Activated CD8-positive, alpha-beta memory T cell treated with anti-CD3 and anti-CD28 coated beads, Interleukin-2, amount 50 U/mL, for 4 hours (primary cell): ENCODE measurements around the gene ATP6V0D1.
A peak's percentile ranks its signal among the peaks of the same experiment; 100 is the strongest.

Source experiments
- DNase-seq: peaks from one replicate; pipeline ENCODE4 v3.0.0-alpha.2; 2020

The ATP6V0D1 gene

DNA sequence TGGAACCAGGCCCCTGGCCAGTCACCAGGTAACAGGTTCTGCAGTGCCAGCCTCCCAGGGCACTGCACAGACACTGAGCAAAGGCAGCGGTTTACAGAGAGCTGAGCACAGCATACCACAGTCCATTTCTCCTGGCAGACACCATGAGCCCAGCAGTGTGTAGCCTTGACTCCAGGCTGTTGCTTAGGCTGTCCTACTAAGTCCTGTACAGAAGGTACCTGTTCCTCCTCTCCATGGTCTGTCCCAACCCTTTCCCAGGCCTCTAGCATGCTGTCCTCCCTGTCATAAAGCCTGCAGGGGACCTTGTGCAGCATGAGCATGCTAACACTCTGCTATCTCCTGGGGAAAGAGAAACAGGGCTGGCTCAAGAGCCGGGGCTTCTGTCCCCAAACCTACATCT lies 20.0 kb downstream of the ATP6V0D1 start:
- DNase-seq = no peak

DNA sequence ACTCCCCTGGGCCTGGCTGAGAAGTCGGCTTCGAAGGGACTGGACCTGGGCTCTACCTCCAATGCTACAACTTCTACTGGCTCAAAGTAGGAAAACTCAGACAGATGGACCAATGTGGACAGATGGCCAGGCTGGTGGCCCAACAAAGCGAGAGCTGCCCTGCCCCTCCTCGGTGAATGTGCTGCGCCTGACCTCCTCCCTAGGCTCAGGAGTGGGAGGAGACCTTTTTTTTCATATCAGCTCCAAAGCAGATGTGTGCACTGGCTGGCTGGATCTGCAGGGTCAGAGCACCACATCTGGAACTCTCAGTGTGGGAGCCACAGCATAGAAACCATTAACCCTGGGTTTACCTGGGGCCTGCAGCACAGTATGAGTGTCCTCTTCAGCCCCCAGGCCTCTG lies 20.8 kb downstream of the ATP6V0D1 start:
- no peak for DNase-seq

DNA sequence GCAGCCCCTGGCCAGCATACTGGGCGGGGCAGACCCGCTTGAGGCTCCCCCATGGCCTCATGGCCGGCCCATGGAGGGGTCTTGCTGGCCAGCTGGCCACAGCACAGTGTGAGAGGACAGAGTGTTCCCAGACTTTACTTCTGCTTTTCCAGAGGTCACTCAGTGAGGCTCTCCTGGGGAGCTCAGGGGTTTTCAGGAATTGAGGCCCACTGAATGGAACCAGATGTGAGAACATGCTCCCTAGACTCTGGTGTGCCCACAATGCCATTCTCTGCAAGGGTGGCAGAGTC lies 21.2 kb downstream of the ATP6V0D1 start:
- DNase-seq = no peak

DNA sequence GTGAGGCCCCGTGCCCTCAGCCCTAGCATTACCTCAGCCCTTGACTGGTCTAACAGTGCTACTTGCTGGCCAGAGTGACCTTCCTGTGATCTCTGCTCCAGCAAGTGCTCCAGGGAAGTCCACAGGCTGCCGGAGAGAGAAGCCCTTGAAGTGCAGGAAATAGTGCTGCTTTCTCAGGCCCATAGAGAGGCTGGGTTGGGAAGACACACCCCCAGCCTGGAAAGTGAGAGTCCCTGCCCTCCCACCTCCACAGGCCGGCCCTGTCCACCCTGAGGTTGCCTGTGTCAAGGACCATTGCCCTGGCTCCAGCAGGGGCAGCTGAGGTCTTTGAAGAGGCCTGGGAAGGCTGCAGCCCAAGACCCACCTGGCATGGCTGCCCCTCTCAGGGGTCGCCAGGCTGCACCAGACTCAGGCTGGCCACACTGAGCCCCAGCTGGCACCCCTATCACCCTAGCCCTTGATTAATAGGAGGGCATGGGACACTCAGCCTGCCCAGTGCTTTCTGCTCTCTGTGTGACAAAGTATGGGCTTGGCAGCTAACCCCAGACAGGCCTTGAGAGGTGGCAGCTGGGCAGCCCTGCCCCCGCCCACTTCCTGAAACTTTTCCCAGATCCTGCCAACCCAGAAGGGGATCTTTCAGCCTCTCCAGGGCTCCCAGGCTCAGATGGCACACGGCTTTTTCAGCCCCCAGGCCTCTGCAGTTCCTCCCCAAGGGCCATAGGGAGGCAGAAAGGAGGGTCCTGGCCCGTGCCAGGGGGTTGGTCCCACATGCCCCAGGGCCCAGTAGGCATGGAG lies 21.7 kb downstream of the ATP6V0D1 start:
- no peak for DNase-seq

DNA sequence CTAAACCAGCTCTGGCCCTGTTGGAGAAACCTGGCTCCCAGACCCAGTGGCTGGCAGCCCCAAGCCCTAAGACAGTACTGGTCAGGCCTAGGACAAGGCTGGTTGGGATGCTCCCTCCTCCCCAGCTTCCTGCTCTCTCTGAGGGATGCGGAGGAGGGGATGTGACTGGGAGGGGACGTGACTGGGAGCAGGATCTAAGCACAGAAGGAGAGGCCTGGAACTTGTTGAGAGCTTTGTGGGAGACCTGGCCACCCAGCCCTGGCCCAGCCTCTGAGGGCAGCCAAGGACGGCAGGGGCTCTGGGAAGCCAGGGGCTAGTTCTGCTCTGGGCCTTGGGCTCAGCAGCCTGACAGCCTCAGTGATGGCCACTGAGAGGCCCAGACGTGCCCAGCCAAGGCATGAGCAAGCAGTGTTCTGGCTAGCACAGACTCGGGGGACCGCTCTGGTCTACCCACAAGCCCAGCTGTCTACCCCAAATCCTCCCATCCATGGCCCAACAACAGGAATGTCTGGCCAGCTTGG lies 22.8 kb downstream of the ATP6V0D1 start:
- no peak for DNase-seq

- DNase-seq = no peak
Measured at GRCh38 chr16:67457611-67458010, 23.3 kb downstream of the ATP6V0D1 start.

- no peak for DNase-seq
Measured at GRCh38 chr16:67456391-67457081, 24.4 kb downstream of the ATP6V0D1 start.

DNA sequence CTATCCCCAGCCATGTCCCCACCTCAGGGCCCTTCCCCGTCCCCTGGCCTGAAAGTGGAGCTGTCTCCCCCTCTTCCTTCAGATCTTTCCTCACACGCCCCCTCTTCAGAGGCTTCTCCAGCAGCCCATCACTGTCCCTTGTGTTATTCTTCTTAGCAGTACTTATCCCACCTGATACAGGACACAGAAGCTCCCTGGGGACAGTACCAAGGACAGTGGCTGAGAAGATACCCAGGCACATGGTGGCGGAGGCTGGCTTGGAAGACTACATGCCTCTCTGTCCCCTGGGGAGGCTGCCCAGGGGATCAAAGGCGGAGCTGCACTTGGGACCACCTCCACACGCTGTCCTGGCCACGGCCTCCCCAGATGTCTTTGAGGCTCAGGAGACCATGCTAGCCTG lies 26.1 kb downstream of the ATP6V0D1 start:
- no peak for DNase-seq

DNA sequence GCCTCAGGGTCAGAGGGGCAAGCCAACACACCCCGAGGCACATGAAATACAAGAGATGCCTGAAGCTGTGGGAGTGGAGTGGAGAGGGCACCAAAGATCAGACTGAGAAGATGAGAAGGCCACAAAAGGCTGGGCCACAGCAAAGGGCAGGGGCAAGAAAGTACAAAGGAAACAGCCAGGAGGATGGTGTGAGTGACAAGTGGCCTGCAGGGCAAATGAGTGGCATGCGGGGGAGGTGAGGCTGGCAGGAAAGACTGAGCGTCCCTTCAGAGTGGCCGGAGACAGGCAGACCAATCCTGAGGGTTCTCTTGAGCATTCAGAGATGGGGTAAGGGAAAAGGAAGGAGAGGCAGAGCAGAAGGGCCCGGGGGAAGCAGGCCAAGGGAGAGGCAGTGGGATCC lies 26.9 kb downstream of the ATP6V0D1 start:
- no peak for DNase-seq

- no peak for DNase-seq
Measured at GRCh38 chr16:67451704-67452435, 29.1 kb downstream of the ATP6V0D1 start.

- no peak for DNase-seq
Measured at GRCh38 chr16:67451061-67451703, 29.8 kb downstream of the ATP6V0D1 start.

DNA sequence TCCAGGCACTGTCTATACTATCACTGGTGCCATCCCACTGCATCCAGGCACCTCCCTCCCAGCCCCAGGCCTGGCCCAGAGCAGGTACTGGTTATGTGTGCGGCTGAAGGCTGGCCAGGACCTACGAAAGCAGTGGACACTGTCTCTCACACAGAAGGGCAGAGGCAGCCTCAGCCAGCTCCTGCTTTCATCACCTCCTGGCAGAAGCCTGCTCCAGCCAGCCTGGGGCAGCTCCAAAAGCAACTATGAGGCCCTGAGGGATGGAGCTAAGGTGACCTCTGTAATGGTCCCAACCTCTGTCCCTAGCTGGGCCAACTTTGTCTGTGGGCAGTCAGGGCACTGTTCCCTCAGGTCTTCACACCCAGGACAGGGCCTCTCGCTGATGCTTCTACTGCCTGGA lies 31.2 kb downstream of the ATP6V0D1 start:
- no peak for DNase-seq

DNA sequence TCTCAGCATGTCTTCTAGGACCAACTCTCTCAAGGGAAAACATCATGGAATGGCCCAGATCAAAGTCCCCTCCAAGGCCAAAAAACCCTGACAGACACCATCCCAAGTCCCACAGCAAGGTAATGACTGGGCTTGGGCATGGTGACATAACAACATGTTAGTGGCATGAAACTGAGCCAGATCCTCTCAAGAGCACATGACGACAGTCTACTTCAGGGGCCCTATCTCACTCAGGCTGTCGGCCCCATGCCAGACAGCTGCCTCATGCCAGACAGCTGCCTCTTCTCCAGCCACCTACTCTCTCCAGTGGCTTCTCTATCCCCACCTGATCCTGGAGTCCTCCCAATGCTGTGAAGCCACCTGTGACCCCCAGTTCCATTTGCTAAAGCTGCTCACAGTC lies 31.6 kb downstream of the ATP6V0D1 start:
- no peak for DNase-seq

- no peak for DNase-seq
Measured at GRCh38 chr16:67448580-67448979, 32.4 kb downstream of the ATP6V0D1 start.

DNA sequence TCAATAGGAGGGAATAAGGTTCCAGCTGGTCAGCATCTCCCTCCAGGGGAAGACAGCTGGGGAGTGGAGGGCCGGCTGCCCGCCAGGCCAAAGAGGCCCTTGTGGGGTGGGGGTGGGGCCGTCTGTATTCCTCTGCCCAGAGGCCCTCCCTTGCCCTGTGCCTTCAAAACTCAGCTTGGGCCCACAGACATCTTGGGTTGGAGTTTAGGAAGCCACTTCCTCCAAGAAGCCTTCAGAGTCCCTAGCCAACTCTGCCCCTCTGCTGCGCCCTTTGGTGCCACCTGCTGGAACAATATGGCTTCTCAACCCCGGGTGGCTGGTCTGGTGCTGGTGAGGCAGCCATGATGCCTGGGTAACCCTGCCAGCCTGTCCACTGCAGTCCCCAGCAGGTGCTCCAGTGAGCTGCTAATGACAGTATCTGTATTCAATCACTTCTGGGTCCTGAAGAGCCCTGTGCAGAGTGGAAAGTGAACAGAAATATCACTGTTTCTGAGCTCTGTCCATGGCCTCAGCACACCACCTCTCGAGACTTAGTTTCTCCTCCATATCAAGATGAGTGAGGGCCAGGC lies 33.4 kb downstream of the ATP6V0D1 start:
- peak; percentile 49 for DNase-seq

GRCh38 chr16:67446968-67447507 lies 33.9 kb downstream of the ATP6V0D1 start:
- no peak for DNase-seq

DNA sequence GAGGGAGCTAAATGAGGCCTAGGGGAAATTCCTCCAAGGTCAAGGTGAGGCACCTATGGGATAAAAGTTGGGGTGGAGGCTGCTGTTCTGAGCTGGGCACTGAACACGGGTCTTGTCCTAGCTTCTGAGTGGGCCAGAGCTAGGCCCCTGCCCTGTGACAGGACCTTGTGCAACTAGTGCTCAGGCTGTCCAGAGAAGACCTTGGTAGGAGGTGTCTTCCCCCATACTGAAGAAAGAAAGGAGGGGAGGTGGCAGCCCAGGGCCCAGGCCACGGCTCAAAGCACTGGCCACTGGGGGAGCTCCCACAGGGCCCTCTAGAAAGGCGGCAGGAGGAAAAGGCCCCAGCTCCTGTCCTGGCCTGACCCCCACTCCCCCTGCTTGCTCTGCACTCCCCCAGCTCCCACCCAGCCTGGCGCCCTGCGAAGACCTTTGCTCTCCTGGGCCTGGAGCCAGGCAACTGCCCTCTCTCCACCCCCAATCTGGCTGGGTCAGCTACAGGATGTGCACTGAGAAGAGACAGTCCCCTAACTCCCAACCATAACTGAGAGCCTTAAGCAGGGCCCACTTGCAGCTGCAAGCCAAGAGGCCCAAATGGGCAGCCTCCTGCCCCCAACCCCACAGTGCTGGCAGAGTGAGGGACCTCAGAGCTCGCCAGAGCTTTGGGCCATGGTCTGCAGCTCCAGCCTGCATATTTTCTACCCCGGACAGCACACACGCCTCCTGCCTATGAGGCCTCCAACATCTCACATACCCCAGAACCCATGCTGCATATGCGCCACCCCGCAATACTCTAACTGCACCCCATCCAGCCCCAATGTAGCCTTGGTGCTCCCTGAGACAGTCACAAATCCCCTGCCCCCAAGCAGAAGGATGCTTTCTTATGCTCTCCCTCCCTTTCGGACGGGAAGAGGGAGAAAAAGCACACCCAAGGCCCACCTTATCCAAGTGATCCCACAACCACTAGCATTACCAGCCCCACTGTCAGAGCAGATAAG lies 34.7 kb downstream of the ATP6V0D1 start:
- DNase-seq = no peak

DNA sequence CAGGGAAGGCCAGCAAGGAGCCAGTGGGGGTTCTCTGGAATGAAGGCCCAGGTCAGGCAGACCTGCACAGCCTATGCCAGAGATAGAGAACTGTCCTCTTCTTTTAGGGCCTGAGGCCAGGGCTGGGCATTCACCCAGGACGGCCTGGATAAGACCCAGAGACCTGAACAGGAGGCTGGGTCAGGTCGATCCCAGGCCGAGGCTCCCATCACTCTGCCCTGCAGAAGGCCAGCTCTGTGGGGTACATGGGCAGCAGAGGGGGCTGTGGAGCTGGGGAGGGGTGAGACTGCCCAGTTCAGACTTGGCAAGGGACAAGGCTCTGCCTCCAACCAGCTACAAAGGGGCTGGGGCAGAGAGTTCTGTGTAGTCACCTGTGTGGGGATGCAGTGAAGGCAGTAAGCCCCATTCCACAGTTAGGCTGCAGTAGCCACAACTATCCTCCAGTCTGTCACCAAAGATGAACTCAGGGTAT lies 35.5 kb downstream of the ATP6V0D1 start:
- DNase-seq = no peak

- no peak for DNase-seq
Measured at GRCh38 chr16:67445126-67445426, 35.9 kb downstream of the ATP6V0D1 start.

DNA sequence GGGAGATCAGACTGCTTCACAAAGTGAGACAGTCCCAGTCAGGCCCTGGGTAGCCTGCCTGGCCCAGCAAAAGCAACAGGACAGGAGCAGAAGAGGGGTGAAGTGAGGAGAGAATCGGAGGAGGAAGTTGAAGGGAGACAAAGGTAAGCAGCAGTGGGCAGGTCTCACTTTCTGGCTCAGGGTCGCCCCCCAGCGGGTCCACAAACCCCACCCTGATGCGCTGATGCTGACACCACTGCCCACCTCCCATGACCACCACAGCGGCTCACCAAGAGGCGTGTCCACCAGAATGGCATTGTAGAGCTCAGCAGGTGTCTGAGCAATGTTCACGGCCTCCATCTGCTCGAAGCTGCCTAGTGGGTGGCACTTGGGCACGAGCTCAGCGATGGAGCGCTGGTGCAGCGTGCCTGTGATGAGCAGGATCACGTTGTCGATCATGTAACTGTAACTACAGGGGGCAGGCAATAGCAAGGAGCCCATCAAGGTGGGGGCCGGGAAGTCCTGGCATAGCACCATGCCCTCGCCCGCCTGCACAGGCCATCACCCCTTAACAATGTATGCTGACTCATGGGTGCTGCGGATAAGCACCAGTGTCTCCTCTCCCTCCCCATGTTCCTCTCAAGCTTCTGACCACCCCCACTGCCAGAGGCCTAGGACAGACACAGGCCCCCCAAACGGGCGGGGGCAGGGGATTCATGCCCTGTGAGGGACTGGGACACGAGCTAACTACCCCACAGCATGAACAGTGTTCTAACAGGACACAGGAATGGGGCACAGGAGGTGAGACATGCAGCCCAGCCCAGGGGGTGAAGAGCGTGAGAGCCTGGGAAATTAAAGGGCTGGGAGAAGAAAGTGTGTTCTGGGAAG lies 36.5 kb downstream of the ATP6V0D1 start:
- DNase-seq = no peak
